ENCODE results near the gene SFXN1. TPM values are rescaled to one million over a fixed set of nuclear protein-coding genes. Genes with fewer than 3 reads are reported as not detected.

Gene SFXN1
- total RNA-seq, 1 experiment from 2014 or later, result 88.3 TPM

DNA sequence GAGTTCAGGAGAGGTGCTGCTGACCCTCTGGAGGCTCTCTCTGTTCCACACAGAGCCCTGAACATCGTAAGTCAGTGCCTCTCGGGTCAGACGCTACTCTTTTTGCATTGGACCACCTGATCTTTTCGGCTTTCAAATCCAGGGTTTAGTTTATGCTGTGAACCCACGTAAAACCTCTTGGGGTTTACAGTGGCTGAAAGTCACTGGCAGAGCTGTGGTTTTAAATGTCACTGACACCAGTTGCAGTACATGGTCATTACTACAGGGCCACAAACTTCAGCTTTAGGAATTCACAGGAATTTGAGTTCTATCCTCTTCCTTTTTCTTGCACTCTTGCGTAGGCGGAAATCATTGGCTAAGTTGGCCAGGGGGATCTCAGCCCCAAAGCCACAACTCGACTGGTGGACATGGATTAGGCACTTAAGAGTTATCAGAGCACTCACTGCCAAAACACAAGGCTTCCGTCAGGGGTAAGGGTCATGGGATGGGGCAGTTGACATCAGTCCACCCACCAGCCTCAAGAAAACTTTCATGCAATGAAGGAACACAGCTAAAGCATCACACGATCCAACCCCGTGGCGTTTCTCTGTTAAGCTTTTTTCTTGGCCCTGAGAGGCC is 76.9 kb downstream of the SFXN1 start:
- Histone ChIP-seq H3K4me1 (ENCODE audit: control insufficient read depth, insufficient read depth, low read length) (no peaks in the 10 kb centered on the region), H3K27me3 (ENCODE audit: control insufficient read depth, insufficient read depth, low read length) (peaks cover 17% of the 10 kb centered on the region), H3K9me3 (ENCODE audit: control insufficient read depth, insufficient read depth, low read depth, low read length) (no peaks in the 10 kb centered on the region), H3K27ac (ENCODE audit: low read length) (no peak overlapping the region), H3K4me3 (ENCODE audit: low read depth in 2 of 2, low read length in 2 of 2) (no peak overlapping the region), H3K36me3 (ENCODE audit: control insufficient read depth, insufficient read depth, low read length) (no peaks in the 10 kb centered on the region)
- TF ChIP-seq, protein P1, sequence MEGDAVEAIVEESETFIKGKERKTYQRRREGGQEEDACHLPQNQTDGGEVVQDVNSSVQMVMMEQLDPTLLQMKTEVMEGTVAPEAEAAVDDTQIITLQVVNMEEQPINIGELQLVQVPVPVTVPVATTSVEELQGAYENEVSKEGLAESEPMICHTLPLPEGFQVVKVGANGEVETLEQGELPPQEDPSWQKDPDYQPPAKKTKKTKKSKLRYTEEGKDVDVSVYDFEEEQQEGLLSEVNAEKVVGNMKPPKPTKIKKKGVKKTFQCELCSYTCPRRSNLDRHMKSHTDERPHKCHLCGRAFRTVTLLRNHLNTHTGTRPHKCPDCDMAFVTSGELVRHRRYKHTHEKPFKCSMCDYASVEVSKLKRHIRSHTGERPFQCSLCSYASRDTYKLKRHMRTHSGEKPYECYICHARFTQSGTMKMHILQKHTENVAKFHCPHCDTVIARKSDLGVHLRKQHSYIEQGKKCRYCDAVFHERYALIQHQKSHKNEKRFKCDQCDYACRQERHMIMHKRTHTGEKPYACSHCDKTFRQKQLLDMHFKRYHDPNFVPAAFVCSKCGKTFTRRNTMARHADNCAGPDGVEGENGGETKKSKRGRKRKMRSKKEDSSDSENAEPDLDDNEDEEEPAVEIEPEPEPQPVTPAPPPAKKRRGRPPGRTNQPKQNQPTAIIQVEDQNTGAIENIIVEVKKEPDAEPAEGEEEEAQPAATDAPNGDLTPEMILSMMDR (IDR thresholded peaks at IDR 0.05), result no peak
- TF ChIP-seq TCF7L2 (IDR thresholded peaks at IDR 0.05; ENCODE audit: low read depth, low read length) (no peak), POLR2AphosphoS5 (IDR thresholded peaks at IDR 0.05; ENCODE audit: low read depth, low read length) (no peak), SIN3A (IDR thresholded peaks at IDR 0.05; ENCODE audit: borderline replicate concordance, insufficient read depth, low read depth, low read length) (no peak)
- TF ChIP-seq, protein P2, sequence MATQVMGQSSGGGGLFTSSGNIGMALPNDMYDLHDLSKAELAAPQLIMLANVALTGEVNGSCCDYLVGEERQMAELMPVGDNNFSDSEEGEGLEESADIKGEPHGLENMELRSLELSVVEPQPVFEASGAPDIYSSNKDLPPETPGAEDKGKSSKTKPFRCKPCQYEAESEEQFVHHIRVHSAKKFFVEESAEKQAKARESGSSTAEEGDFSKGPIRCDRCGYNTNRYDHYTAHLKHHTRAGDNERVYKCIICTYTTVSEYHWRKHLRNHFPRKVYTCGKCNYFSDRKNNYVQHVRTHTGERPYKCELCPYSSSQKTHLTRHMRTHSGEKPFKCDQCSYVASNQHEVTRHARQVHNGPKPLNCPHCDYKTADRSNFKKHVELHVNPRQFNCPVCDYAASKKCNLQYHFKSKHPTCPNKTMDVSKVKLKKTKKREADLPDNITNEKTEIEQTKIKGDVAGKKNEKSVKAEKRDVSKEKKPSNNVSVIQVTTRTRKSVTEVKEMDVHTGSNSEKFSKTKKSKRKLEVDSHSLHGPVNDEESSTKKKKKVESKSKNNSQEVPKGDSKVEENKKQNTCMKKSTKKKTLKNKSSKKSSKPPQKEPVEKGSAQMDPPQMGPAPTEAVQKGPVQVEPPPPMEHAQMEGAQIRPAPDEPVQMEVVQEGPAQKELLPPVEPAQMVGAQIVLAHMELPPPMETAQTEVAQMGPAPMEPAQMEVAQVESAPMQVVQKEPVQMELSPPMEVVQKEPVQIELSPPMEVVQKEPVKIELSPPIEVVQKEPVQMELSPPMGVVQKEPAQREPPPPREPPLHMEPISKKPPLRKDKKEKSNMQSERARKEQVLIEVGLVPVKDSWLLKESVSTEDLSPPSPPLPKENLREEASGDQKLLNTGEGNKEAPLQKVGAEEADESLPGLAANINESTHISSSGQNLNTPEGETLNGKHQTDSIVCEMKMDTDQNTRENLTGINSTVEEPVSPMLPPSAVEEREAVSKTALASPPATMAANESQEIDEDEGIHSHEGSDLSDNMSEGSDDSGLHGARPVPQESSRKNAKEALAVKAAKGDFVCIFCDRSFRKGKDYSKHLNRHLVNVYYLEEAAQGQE (IDR thresholded peaks at IDR 0.05; ENCODE audit: insufficient read depth in 1 of 2, low read depth in 2 of 2, low read length in 1 of 2), result no peak
- in situ Hi-C loops (cut with HindIII; ENCODE audit: low pct_unique_long_range_greater_than_20kb, low sequenced_read_pairs), result no loop called here
- intact Hi-C loops (cut with micrococcal nuclease; ENCODE audit: unreplicated experiment), result no loop called here
- no peak for ATAC-seq
- CTCF ChIA-PET, result no interaction called here
- POLR2A ChIA-PET, result no interaction called here
- no TSS peak for BruUV-seq (replicated peaks)
- no peak for DNase-seq (ENCODE audit: low read depth, low spot score)

DNA sequence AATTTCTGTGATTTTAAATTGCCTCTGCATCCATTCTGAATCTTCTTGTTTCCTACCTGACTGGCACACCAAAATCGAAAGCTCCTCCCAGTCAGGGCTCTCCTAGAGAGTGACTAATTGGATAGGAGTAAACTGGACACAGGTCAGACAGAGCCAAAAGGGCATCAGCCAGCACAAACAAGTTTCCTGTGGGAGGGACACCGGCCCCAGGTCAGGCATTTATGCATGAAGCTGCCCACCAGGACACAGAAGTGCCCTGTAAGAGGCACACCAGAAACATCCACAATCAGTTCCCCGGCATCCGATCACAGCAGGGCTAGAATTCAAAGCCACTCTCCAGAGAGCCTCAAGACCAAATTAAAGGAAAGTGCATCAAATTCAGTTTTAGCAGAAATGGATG is 78.4 kb downstream of the SFXN1 start:
- H3K4me3 ChIP-seq (ENCODE audit: low read depth in 2 of 2, low read length in 2 of 2), result no peak overlapping the region
- no peak overlapping the region for H3K27ac ChIP-seq (ENCODE audit: low read length)
- no peak for TF ChIP-seq SIN3A (IDR thresholded peaks at IDR 0.05; ENCODE audit: borderline replicate concordance, insufficient read depth, low read depth, low read length)
- TF ChIP-seq, protein P2 (IDR thresholded peaks at IDR 0.05; ENCODE audit: insufficient read depth in 1 of 2, low read depth in 2 of 2, low read length in 1 of 2), result no peak
- no peak for TF ChIP-seq POLR2AphosphoS5 (IDR thresholded peaks at IDR 0.05; ENCODE audit: low read depth, low read length)
- TF ChIP-seq TCF7L2 (IDR thresholded peaks at IDR 0.05; ENCODE audit: low read depth, low read length), result no peak
- TF ChIP-seq, protein P1 (IDR thresholded peaks at IDR 0.05), result no peak
- BruUV-seq (replicated peaks), result no TSS peak
- H3K27me3 ChIP-seq (ENCODE audit: control insufficient read depth, insufficient read depth, low read length), result peaks cover 4% of the 10 kb centered on the region
- ATAC-seq (no peak), DNase-seq (ENCODE audit: low read depth, low spot score) (no peak)
- in situ Hi-C loops (cut with HindIII; ENCODE audit: low pct_unique_long_range_greater_than_20kb, low sequenced_read_pairs) (no loop called here), intact Hi-C loops (cut with micrococcal nuclease; ENCODE audit: unreplicated experiment) (no loop called here)
- no peaks in the 10 kb centered on the region for H3K4me1 ChIP-seq (ENCODE audit: control insufficient read depth, insufficient read depth, low read length)
- ChIA-PET CTCF (no interaction called here), POLR2A (interaction anchor here (0.7 kb wide), 1 partner anchor 806 kb away, joined by 5 read pairs; no protein-coding TSS in a partner anchor)
- no peaks in the 10 kb centered on the region for H3K9me3 ChIP-seq (ENCODE audit: control insufficient read depth, insufficient read depth, low read depth, low read length)
- H3K36me3 ChIP-seq (ENCODE audit: control insufficient read depth, insufficient read depth, low read length), result no peaks in the 10 kb centered on the region
